Keratinocyte (primary cell): ENCODE measurements around the gene TYRO3. TPM values are rescaled to one million over a fixed set of nuclear protein-coding genes. Genes with fewer than 3 reads are reported as not detected.

Experiments used
- DNase-seq: peaks from one replicate; pipeline ENCODE4 v3.0.0-alpha.2; 2011; ENCODE audit warnings: low read depth, missing footprints, low spot score
- FAIRE-seq: peaks from 2 replicates; lab custom pipeline; 2011; peaks lifted over from hg19 to GRCh38; lab: Jason Lieb, UNC
- H2AFZ ChIP-seq: 2 replicates; pipeline ENCODE4 v1.6.0; 2012; ENCODE audit warnings: low read length, control low read depth, inconsistent platforms; ENCODE audit not compliant: control insufficient read depth
- H3K27ac ChIP-seq: 2 replicates; pipeline ENCODE4 v1.5.1; 2011; ENCODE audit warnings: low read length; ENCODE audit not compliant: control insufficient read depth, insufficient read depth
- H3K27me3 ChIP-seq: 3 replicates; pipeline ENCODE4 v1.6.0; 2011; ENCODE audit warnings: low read length; ENCODE audit not compliant: control insufficient read depth, insufficient read depth; ENCODE audit errors: extremely low read depth
- H3K36me3 ChIP-seq, 2 experiments: 2 replicates in 1 of 2; 3 replicates in 1 of 2; pipeline ENCODE4 v1.5.1; 2011; ENCODE audit warnings: low read length in 2 of 2, mild to moderate bottlenecking in 1 of 2; ENCODE audit not compliant: control insufficient read depth in 2 of 2, insufficient read depth in 2 of 2; ENCODE audit errors: extremely low read depth in 1 of 2
- H3K4me1 ChIP-seq: 3 replicates; pipeline ENCODE4 v1.5.1; 2011; ENCODE audit warnings: low read length; ENCODE audit not compliant: control insufficient read depth, insufficient read depth; ENCODE audit errors: extremely low read depth
- H3K4me2 ChIP-seq: 3 replicates; pipeline ENCODE4 v1.6.0; 2011; ENCODE audit warnings: low read depth, low read length; ENCODE audit not compliant: control insufficient read depth, insufficient read depth; ENCODE audit errors: extremely low read depth
- H3K4me3 ChIP-seq, 3 experiments: fragments of 200-600 bp in 1 of 3; sonication (generic) in 1 of 3; 2 replicates in 2 of 3; 3 replicates in 1 of 3; pipeline ENCODE4 v1.5.1; 2011 to 2016; ENCODE audit warnings: low read length in 3 of 3, mild to moderate bottlenecking in 3 of 3, control low read depth in 2 of 3, inconsistent platforms in 1 of 3, low read depth in 1 of 3, mixed read lengths in 1 of 3, mixed run types in 1 of 3, moderate library complexity in 1 of 3; ENCODE audit not compliant: control insufficient read depth in 2 of 3, insufficient read depth in 2 of 3; ENCODE audit errors: extremely low read depth in 1 of 3
- H3K79me2 ChIP-seq: 2 replicates; pipeline ENCODE4 v1.6.0; 2012; ENCODE audit warnings: low read length; ENCODE audit not compliant: control insufficient read depth, insufficient read depth
- H3K9ac ChIP-seq: 3 replicates; pipeline ENCODE4 v1.6.0; 2011; ENCODE audit warnings: low read length; ENCODE audit not compliant: control insufficient read depth, insufficient read depth; ENCODE audit errors: extremely low read depth
- H3K9me1 ChIP-seq: 3 replicates; pipeline ENCODE4 v1.6.0; 2011; ENCODE audit warnings: low read length; ENCODE audit not compliant: control insufficient read depth, insufficient read depth; ENCODE audit errors: extremely low read depth
- H3K9me3 ChIP-seq: 2 replicates; pipeline ENCODE4 v1.5.1; 2012; ENCODE audit warnings: low read depth, low read length; ENCODE audit not compliant: control insufficient read depth
- H4K20me1 ChIP-seq: 3 replicates; pipeline ENCODE4 v1.6.0; 2011; ENCODE audit warnings: low read length; ENCODE audit not compliant: control insufficient read depth, insufficient read depth; ENCODE audit errors: extremely low read depth
- CTCF ChIP-seq, 3 experiments: IDR thresholded peaks in 1 of 3; conservative IDR thresholded peaks in 1 of 3; optimal IDR thresholded peaks in 1 of 3; 2 replicates in 2 of 3; 3 replicates in 1 of 3; pipeline versions ENCODE3 to v1.5.1; 2011; ENCODE audit warnings: low read length in 3 of 3, mild to moderate bottlenecking in 3 of 3, moderate library complexity in 2 of 3, control low read depth in 1 of 3, inconsistent platforms in 1 of 3; ENCODE audit not compliant: insufficient read depth in 2 of 3; ENCODE audit errors: extremely low read depth in 1 of 3
- EZH2 ChIP-seq: IDR thresholded peaks from one replicate; pipeline ENCODE4 v1.6.1; 2012; ENCODE audit warnings: inconsistent platforms, mild to moderate bottlenecking, low read length, moderate library complexity
- dilution Hi-C: fragments of 300-500 bp; cut with MboI; formaldehyde crosslinking; loops from one replicate; pipeline ENCODE4 v1.7.0; 2020; ENCODE audit warnings: low sequenced_read_pairs; ENCODE audit not compliant: extremely low pct_ligation_motif_present
- polyA plus RNA-seq, 5 experiments: library from polyadenylated mRNA; depleted of rRNA in 3 of 5; stranded (reverse) in 3 of 5; stranded (forward) in 1 of 5; unstranded in 1 of 5; fragments of >200 nt; gene quantifications; 1 replicate in 1 of 5; 2 replicates in 3 of 5; 3 replicates in 1 of 5; pipeline versions ENCODE4 v1.2.1 to v1.2.3, GENCODE V29; 2011 to 2012; ENCODE audit warnings: missing spikeins in 2 of 5, low read depth in 1 of 5, low replicate concordance in 1 of 5

Gene TYRO3
- polyA plus RNA-seq, 1 donor (not counting 4 experiments of a cell fraction or from before 2014, with no cell fraction given), result 9.0 TPM

- H4K20me1 ChIP-seq, result no peaks in the 10 kb centered on the region
- H2AFZ ChIP-seq, result no peak overlapping the region
- peaks cover 11% of the 10 kb centered on the region for H3K4me1 ChIP-seq
- no peaks in the 10 kb centered on the region for H3K9me1 ChIP-seq
- DNase-seq, result no peak
- H3K4me2 ChIP-seq, result no peak overlapping the region
- TF ChIP-seq EZH2 (no peak), CTCF (optimal IDR thresholded peaks at IDR 0.05 in 1 of 3, IDR thresholded peaks at IDR 0.05 in 1 of 3, conservative IDR thresholded peaks at IDR 0.05 in 1 of 3; ENCODE audit: extremely low read depth in 1 of 3, insufficient read depth in 2 of 3, low read length in 3 of 3) (no peak)
- no peaks in the 10 kb centered on the region for H3K27me3 ChIP-seq
- dilution Hi-C loops, result no loop called here
- no peak overlapping the region for H3K9ac ChIP-seq
- H3K27ac ChIP-seq, result no peak overlapping the region
- H3K4me3 ChIP-seq, result no peak overlapping the region
- H3K36me3 ChIP-seq, result peaks cover 0 to 6% of the 10 kb centered on the region in 2 experiments
- no peaks in the 10 kb centered on the region for H3K79me2 ChIP-seq
- H3K9me3 ChIP-seq, result no peaks in the 10 kb centered on the region
- no peak for FAIRE-seq
Observed at GRCh38 chr15:41562244-41562643, 3.2 kb downstream of the TYRO3 start.

GRCh38 chr15:41562784-41563198 is 3.8 kb downstream of the TYRO3 start:
- H3K4me1 ChIP-seq, result peaks cover 9% of the 10 kb centered on the region
- H3K9me1 ChIP-seq, result no peaks in the 10 kb centered on the region
- no peak overlapping the region for H2AFZ ChIP-seq
- dilution Hi-C loops, result no loop called here
- FAIRE-seq, result no peak
- H3K9me3 ChIP-seq, result no peaks in the 10 kb centered on the region
- H3K36me3 ChIP-seq, result peaks cover 0 to 6% of the 10 kb centered on the region in 2 experiments
- H4K20me1 ChIP-seq, result no peaks in the 10 kb centered on the region
- H3K4me2 ChIP-seq, result no peak overlapping the region
- no peaks in the 10 kb centered on the region for H3K27me3 ChIP-seq
- TF ChIP-seq EZH2, result no peak
- no peak for TF ChIP-seq CTCF (optimal IDR thresholded peaks at IDR 0.05 in 1 of 3, IDR thresholded peaks at IDR 0.05 in 1 of 3, conservative IDR thresholded peaks at IDR 0.05 in 1 of 3; ENCODE audit: extremely low read depth in 1 of 3, insufficient read depth in 2 of 3, low read length in 3 of 3)
- no peaks in the 10 kb centered on the region for H3K79me2 ChIP-seq
- H3K27ac ChIP-seq, result no peak overlapping the region
- DNase-seq, result no peak
- H3K9ac ChIP-seq, result no peak overlapping the region
- H3K4me3 ChIP-seq, result no peak overlapping the region
